Hepatocyte (in vitro differentiated cells): ENCODE data around the gene DPPA3. TPM values are rescaled to one million over a fixed set of nuclear protein-coding genes. Genes with fewer than 3 reads are reported as not detected.

ENCODE experiments used
- DNase-seq: peaks from one replicate; pipeline ENCODE4 v3.0.0-alpha.2; 2016; ENCODE audit warnings: low spot score
- H2AFZ ChIP-seq: fragments of 200-600 bp; sonication (generic); 2 replicates; pipeline ENCODE4 v1.6.0; 2016; ENCODE audit warnings: antibody characterized with exemption, mild to moderate bottlenecking
- H3K27ac ChIP-seq: fragments of 200-600 bp; sonication (generic); 2 replicates; pipeline ENCODE4 v1.5.1; 2016; ENCODE audit warnings: mild to moderate bottlenecking
- H3K27me3 ChIP-seq: fragments of 200-600 bp; sonication (generic); 2 replicates; pipeline ENCODE4 v1.6.1; 2016
- H3K36me3 ChIP-seq: fragments of 200-600 bp; sonication (generic); replicated peaks from 2 replicates; pipeline ENCODE4 v1.5.1; 2016; ENCODE audit warnings: low read depth; ENCODE audit not compliant: insufficient read depth
- H3K4me1 ChIP-seq: fragments of 200-600 bp; sonication (generic); 2 replicates; pipeline ENCODE4 v1.5.1; 2016; ENCODE audit warnings: mild to moderate bottlenecking, moderate library complexity; ENCODE audit not compliant: insufficient read depth
- H3K4me2 ChIP-seq: fragments of 200-600 bp; sonication (generic); 2 replicates; pipeline ENCODE4 v1.6.0; 2016
- H3K4me3 ChIP-seq: fragments of 200-600 bp; sonication (generic); 2 replicates; pipeline ENCODE4 v1.5.1; 2016; ENCODE audit warnings: mild to moderate bottlenecking
- H3K79me2 ChIP-seq: fragments of 200-600 bp; sonication (generic); 2 replicates; pipeline ENCODE4 v1.6.0; 2017; ENCODE audit warnings: mild to moderate bottlenecking
- H3K9me2 ChIP-seq: fragments of 200-600 bp; sonication (generic); replicated peaks from 2 replicates; pipeline ENCODE4 v1.6.0; 2017; ENCODE audit warnings: mild to moderate bottlenecking; ENCODE audit not compliant: insufficient read depth
- H3K9me3 ChIP-seq: fragments of 200-600 bp; sonication (generic); 2 replicates; pipeline ENCODE4 v1.5.1; 2016; ENCODE audit warnings: low read depth, mild to moderate bottlenecking
- H4K20me1 ChIP-seq: fragments of 200-600 bp; sonication (generic); 2 replicates; pipeline ENCODE4 v1.6.0; 2016; ENCODE audit warnings: mild to moderate bottlenecking; ENCODE audit not compliant: insufficient read depth, poor library complexity, severe bottlenecking
- EZH2 ChIP-seq: fragments of 200-600 bp; sonication (generic); IDR thresholded peaks from 2 replicates; pipeline ENCODE4 v1.6.1; 2016; ENCODE audit warnings: antibody characterized with exemption, mild to moderate bottlenecking, borderline replicate concordance
- EZH2phosphoT487 ChIP-seq: fragments of 200-600 bp; sonication (generic); IDR thresholded peaks from one replicate; pipeline ENCODE4 v1.6.1; 2018; ENCODE audit warnings: antibody characterized with exemption, mild to moderate bottlenecking, low read depth, moderate library complexity; ENCODE audit not compliant: unreplicated experiment, severe bottlenecking
- WGBS: methylation state at CpG from one replicate; pipeline ENCODE4 v1.1.6; 2016; ENCODE audit warnings: low lambda C conversion rate; ENCODE audit errors: missing lambda C conversion rate; 5-methylcytosine and 5-hydroxymethylcytosine counted together
- polyA plus RNA-seq: library from polyadenylated mRNA; unstranded; fragments of >200 nt; fragmentation: Nextera tagmentation; extraction: Ambion mirVana; gene quantifications from 2 replicates; pipeline ENCODE4 v1.2.1, GENCODE V29; 2016
- total RNA-seq: library from RNA; depleted of rRNA; stranded (reverse); fragments of >200 nt; gene quantifications from 2 replicates; pipeline ENCODE4 v1.2.3, GENCODE V29; 2014
- TF ChIP-seq, protein P1 (sequence below): fragments of 200-600 bp; sonication (generic); IDR thresholded peaks from 2 replicates; pipeline ENCODE4 v1.5.1; 2016; ENCODE audit warnings: antibody characterized with exemption, mild to moderate bottlenecking; ENCODE audit not compliant: poor library complexity

The DPPA3 gene
- total and polyA plus RNA-seq, 2 experiments from 2014 or later: 0.23 to 0.80 TPM

DNA sequence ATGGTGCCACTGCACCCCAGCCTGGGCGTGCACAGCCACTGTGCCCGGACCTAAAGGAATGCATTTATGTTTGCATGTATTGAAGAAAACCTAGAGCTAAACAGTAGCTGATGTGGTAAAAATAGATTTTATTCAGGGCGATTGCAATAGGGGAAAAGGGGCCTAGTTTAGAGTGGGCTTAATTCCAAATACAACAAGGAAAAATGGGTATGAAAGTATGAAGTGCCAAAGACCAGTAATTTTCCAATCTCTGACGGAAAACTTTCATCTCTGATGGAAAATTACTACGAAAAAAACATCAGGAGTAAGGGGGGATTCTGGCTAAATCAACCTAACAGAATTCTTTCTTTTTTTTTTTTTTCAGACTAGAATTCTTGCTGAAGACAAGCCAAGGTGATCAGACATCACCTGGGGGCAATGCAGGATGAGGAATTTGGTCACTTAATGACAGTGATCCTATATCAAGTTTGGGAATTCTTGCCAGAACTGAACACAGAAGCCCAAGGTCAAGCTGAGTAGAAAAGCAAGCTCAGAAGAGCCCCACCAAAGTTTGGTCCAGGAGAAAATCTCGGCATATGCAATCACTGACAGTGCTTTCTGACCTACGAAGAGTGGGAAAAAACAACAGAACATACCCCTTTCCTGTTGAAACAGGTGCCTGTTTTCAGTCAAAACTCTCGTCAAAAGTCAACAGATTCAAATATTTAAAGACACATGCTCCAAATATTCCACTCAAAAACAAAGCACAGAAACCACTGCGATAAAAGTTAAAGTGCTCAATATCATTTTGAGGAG lies 31.8 kb upstream of the DPPA3 start:
- Histone ChIP-seq H3K4me2 (no peak overlapping the region), H3K9me2 (no peaks in the 10 kb centered on the region), H3K36me3 (no peaks in the 10 kb centered on the region), H3K79me2 (no peaks in the 10 kb centered on the region), H3K4me1 (no peaks in the 10 kb centered on the region), H3K4me3 (no peak overlapping the region), H2AFZ (peak overlapping the region; percentile 24), H4K20me1 (no peaks in the 10 kb centered on the region), H3K27me3 (no peaks in the 10 kb centered on the region), H3K9me3 (no peaks in the 10 kb centered on the region), H3K27ac (no peak overlapping the region)
- 80% methylated on average over 9 of the region's 9 CpGs for WGBS
- no peak for DNase-seq
- TF ChIP-seq EZH2 (no peak), EZH2phosphoT487 (no peak)
- TF ChIP-seq, protein P1, sequence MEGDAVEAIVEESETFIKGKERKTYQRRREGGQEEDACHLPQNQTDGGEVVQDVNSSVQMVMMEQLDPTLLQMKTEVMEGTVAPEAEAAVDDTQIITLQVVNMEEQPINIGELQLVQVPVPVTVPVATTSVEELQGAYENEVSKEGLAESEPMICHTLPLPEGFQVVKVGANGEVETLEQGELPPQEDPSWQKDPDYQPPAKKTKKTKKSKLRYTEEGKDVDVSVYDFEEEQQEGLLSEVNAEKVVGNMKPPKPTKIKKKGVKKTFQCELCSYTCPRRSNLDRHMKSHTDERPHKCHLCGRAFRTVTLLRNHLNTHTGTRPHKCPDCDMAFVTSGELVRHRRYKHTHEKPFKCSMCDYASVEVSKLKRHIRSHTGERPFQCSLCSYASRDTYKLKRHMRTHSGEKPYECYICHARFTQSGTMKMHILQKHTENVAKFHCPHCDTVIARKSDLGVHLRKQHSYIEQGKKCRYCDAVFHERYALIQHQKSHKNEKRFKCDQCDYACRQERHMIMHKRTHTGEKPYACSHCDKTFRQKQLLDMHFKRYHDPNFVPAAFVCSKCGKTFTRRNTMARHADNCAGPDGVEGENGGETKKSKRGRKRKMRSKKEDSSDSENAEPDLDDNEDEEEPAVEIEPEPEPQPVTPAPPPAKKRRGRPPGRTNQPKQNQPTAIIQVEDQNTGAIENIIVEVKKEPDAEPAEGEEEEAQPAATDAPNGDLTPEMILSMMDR: no peak

DNA sequence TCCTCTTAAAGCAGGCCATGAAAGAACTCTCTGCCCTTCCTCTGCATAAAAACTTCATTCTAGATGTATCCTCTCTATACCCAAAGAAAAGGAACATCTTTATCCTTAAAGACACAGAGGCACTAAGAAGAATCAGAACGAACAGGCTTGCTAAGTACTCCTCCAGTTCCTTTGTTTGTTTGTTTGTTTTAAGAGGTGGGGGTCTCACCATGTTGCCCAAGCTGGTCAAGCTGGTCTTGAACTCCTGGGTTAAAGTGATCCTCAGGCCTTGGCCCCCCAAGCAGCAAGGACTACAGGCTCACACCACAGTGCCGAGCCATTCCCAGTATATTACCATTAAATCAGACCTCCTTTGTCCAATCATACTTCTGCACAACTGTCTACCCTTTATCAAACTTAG lies 29.7 kb upstream of the DPPA3 start:
- DNase-seq: no peak
- Histone ChIP-seq H4K20me1 (no peaks in the 10 kb centered on the region), H3K27ac (no peak overlapping the region), H3K27me3 (no peaks in the 10 kb centered on the region), H3K36me3 (no peaks in the 10 kb centered on the region), H3K9me3 (no peaks in the 10 kb centered on the region), H3K4me3 (no peak overlapping the region), H3K4me1 (no peaks in the 10 kb centered on the region), H3K9me2 (no peaks in the 10 kb centered on the region), H2AFZ (no peak overlapping the region), H3K79me2 (no peaks in the 10 kb centered on the region), H3K4me2 (no peak overlapping the region)
- WGBS: 58% methylated on average over 2 of the region's 2 CpGs
- no peak for TF ChIP-seq EZH2phosphoT487
- TF ChIP-seq, protein P1: no peak
- TF ChIP-seq EZH2: no peak

DNA sequence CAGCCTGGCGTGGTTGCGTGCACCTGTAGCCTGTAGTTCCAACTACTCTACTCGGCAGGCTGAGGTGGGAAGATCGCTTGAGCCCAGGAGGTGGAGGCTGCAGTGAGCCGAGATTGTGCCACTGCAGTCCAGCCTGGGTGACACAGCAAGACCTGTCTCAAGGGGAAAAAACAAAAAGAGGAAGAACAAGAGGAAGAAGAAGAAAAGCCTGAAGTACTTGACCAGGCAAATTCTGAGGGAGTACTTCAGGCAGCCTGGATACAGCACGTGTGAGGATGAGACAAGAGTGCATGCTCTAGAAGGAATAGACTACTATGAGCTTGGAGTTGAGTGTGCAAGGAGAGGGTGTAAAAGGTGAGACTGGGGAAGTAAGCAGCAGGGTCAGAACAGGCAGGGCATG lies 17.4 kb upstream of the DPPA3 start:
- 83% methylated on average over 6 of the region's 6 CpGs for WGBS
- no peaks in the 10 kb centered on the region for H3K9me2 ChIP-seq
- H3K4me2 ChIP-seq: no peak overlapping the region
- no peak overlapping the region for H2AFZ ChIP-seq
- no peaks in the 10 kb centered on the region for H3K36me3 ChIP-seq
- H4K20me1 ChIP-seq: no peaks in the 10 kb centered on the region
- no peak for TF ChIP-seq EZH2phosphoT487
- no peak for TF ChIP-seq EZH2
- TF ChIP-seq, protein P1: no peak
- no peaks in the 10 kb centered on the region for H3K79me2 ChIP-seq
- H3K27ac ChIP-seq: no peak overlapping the region
- no peaks in the 10 kb centered on the region for H3K4me1 ChIP-seq
- H3K9me3 ChIP-seq: no peaks in the 10 kb centered on the region
- no peak overlapping the region for H3K4me3 ChIP-seq
- DNase-seq: no peak
- H3K27me3 ChIP-seq: no peaks in the 10 kb centered on the region
